Effector memory CD4-positive, alpha-beta T cell (primary cell): ENCODE results near the gene GMEB2.

Experiments used
- DNase-seq, 3 donors: peaks; one replicate each; pipeline ENCODE4 v3.0.0-alpha.2; 2020
- H3K27ac ChIP-seq: 2 replicates; pipeline ENCODE4 v1.7.0; 2013; ENCODE audit warnings: mild to moderate bottlenecking, low read length, moderate library complexity; ENCODE audit not compliant: insufficient read depth, poor library complexity, severe bottlenecking
- H3K27me3 ChIP-seq: replicated peaks from 2 replicates; pipeline ENCODE4 v1.7.0; 2013; ENCODE audit warnings: mild to moderate bottlenecking, low read length; ENCODE audit not compliant: insufficient read depth, control insufficient read depth, poor library complexity, severe bottlenecking
- H3K36me3 ChIP-seq: 2 replicates; pipeline ENCODE4 v1.7.0; 2013; ENCODE audit warnings: mild to moderate bottlenecking, low read length, moderate library complexity; ENCODE audit not compliant: control insufficient read depth, insufficient read depth
- H3K4me1 ChIP-seq: 2 replicates; pipeline ENCODE4 v1.7.0; 2013; ENCODE audit warnings: low read length, mild to moderate bottlenecking; ENCODE audit not compliant: control insufficient read depth, insufficient read depth, poor library complexity, severe bottlenecking
- H3K4me3 ChIP-seq: 2 replicates; pipeline ENCODE4 v1.7.0; 2013; ENCODE audit warnings: low read length, low read depth, mild to moderate bottlenecking; ENCODE audit not compliant: insufficient read depth, poor library complexity, severe bottlenecking
- H3K9me3 ChIP-seq: 2 replicates; pipeline ENCODE4 v1.7.0; 2013; ENCODE audit warnings: mild to moderate bottlenecking, low read length, moderate library complexity; ENCODE audit not compliant: control insufficient read depth

GMEB2 gene

GRCh38 chr20:63539092-63539430 is 87.8 kb downstream of the GMEB2 start:
- H3K4me1 ChIP-seq = peaks cover 24% of the 10 kb centered on the region
- DNase-seq = no peak

GRCh38 chr20:63538204-63539091 is 88.5 kb downstream of the GMEB2 start:
- Histone ChIP-seq H3K4me3 (no peak overlapping the region), H3K4me1 (peaks cover 24% of the 10 kb centered on the region), H3K27me3 (no peaks in the 10 kb centered on the region), H3K36me3 (no peaks in the 10 kb centered on the region), H3K9me3 (no peaks in the 10 kb centered on the region), H3K27ac (peak overlapping the region; percentile 73)
- peak; percentile 44 to 46 (median 46) for DNase-seq

More at GRCh38 chr20:63539092-63539430, 87.8 kb downstream of the GMEB2 start:
- no peaks in the 10 kb centered on the region for H3K9me3 ChIP-seq
- H3K36me3 ChIP-seq = no peaks in the 10 kb centered on the region
- H3K27ac ChIP-seq = peak overlapping the region; percentile 73
- H3K4me3 ChIP-seq = no peak overlapping the region
- no peaks in the 10 kb centered on the region for H3K27me3 ChIP-seq
